ENCODE measurements around the gene WRAP73. TPM values are rescaled to one million over a fixed set of nuclear protein-coding genes. Genes with fewer than 3 reads are reported as not detected.

The WRAP73 gene
- total RNA-seq, 6 donors from 2014 or later = 14.0 to 33.5 (median 19.9) TPM

- ATAC-seq (ENCODE audit: low FRiP score in 2 of 2) (no peak), DNase-seq (peak in 1 of 2 donors; percentile 63)
- no peak overlapping the region for H3K4me3 ChIP-seq
- TF ChIP-seq EP300 (IDR thresholded peaks at IDR 0.05) (no peak), POLR2A (IDR thresholded peaks at IDR 0.05) (no peak), POLR2AphosphoS5 (IDR thresholded peaks at IDR 0.05) (no peak), CTCF (IDR thresholded peaks at IDR 0.05) (no peak)
- no peaks in the 10 kb centered on the region for H3K36me3 ChIP-seq
- H3K27ac ChIP-seq = no peak overlapping the region
- 87 to 92% methylated on average over 19 to 23 of the region's 23 CpGs for WGBS, 2 donors
- H3K27me3 ChIP-seq = peaks cover 0 to 8% (median 1%) of the 10 kb centered on the region in 4 donors
- H3K9me3 ChIP-seq = no peaks in the 10 kb centered on the region
- peaks cover 22 to 47% (median 42%) of the 10 kb centered on the region in 4 donors for H3K4me1 ChIP-seq
These were observed 42.9 kb downstream of the WRAP73 start for GRCh38 chr1:3606779-3607702.

- peak in 1 of 2 donors; percentile 15 for DNase-seq
- H3K27ac ChIP-seq = no peak overlapping the region
- H3K9me3 ChIP-seq = no peaks in the 10 kb centered on the region
- no peaks in the 10 kb centered on the region for H3K36me3 ChIP-seq
- no peaks in the 10 kb centered on the region for H3K27me3 ChIP-seq
- no peak for TF ChIP-seq EP300 (IDR thresholded peaks at IDR 0.05)
- TF ChIP-seq POLR2A (IDR thresholded peaks at IDR 0.05) = no peak
- TF ChIP-seq POLR2AphosphoS5 (IDR thresholded peaks at IDR 0.05) = no peak
- WGBS, 2 donors = 80 to 97% methylated on average over 7 of the region's 7 CpGs
- peaks cover 3 to 36% (median 27%) of the 10 kb centered on the region in 4 donors for H3K4me1 ChIP-seq
- H3K4me3 ChIP-seq = no peak overlapping the region
- no peak for ATAC-seq (ENCODE audit: low FRiP score in 2 of 2)
These were observed 44.7 kb downstream of the WRAP73 start for GRCh38 chr1:3604997-3605823.

- TF ChIP-seq POLR2AphosphoS5 (IDR thresholded peaks at IDR 0.05) = no peak
- no peak for TF ChIP-seq CTCF (IDR thresholded peaks at IDR 0.05)
- TF ChIP-seq EP300 (IDR thresholded peaks at IDR 0.05) = no peak
- no peak for TF ChIP-seq POLR2A (IDR thresholded peaks at IDR 0.05)
- DNase-seq = no peak
These were observed 45.4 kb downstream of the WRAP73 start for GRCh38 chr1:3604468-3604974.

GRCh38 chr1:3603571-3604467 is 46.1 kb downstream of the WRAP73 start:
- ATAC-seq (ENCODE audit: low FRiP score in 2 of 2) (no peak), DNase-seq (peak in 1 of 2 donors; percentile 83)
- no peak overlapping the region for H3K4me3 ChIP-seq
- H3K36me3 ChIP-seq = no peaks in the 10 kb centered on the region
- WGBS, 2 donors = 81% methylated on average over 5 to 28 of the region's 29 CpGs
- no peaks in the 10 kb centered on the region for H3K9me3 ChIP-seq
- H3K27me3 ChIP-seq = no peaks in the 10 kb centered on the region
- H3K4me1 ChIP-seq = peaks cover 6 to 34% (median 27%) of the 10 kb centered on the region in 4 donors
- TF ChIP-seq POLR2A (IDR thresholded peaks at IDR 0.05) (no peak), EP300 (IDR thresholded peaks at IDR 0.05) (no peak), CTCF (IDR thresholded peaks at IDR 0.05) (no peak), POLR2AphosphoS5 (IDR thresholded peaks at IDR 0.05) (no peak)
- H3K27ac ChIP-seq = no peak overlapping the region

More at GRCh38 chr1:3604468-3604974, 45.4 kb downstream of the WRAP73 start:
- Histone ChIP-seq H3K36me3 (no peaks in the 10 kb centered on the region), H3K27ac (no peak overlapping the region), H3K9me3 (no peaks in the 10 kb centered on the region), H3K27me3 (no peaks in the 10 kb centered on the region), H3K4me3 (no peak overlapping the region), H3K4me1 (peaks cover 0 to 33% (median 24%) of the 10 kb centered on the region in 4 donors)
- ATAC-seq (ENCODE audit: low FRiP score in 2 of 2) = no peak
- 80 to 90% methylated on average over 2 to 8 of the region's 8 CpGs for WGBS, 2 donors
